ENCODE results near the gene RNF114.
"Not testable (repeated sequence)": the region's sequence is repeated elsewhere in the genome, so short reads cannot be mapped to it uniquely, and the experiment has no call there.

The RNF114 gene

GRCh38 chr20:49973981-49974380, 37.8 kb downstream of the RNF114 start:
- Histone ChIP-seq H3K27ac (ENCODE audit: low read depth, low read length) (no peak overlapping the region), H3K4me3 (ENCODE audit: low read depth, low read length) (no peak overlapping the region), H3K4me1 (ENCODE audit: control insufficient read depth, insufficient read depth, low read length) (peaks cover 6% of the 10 kb centered on the region; the same call in 1 of the 2 replicates), H3K9ac (ENCODE audit: low read depth, low read length) (no peak overlapping the region), H3K27me3 (ENCODE audit: control insufficient read depth, insufficient read depth, low read length) (no peaks in the 10 kb centered on the region), H3K9me3 (ENCODE audit: control insufficient read depth, insufficient read depth, low read length) (no peaks in the 10 kb centered on the region), H3K36me3 (ENCODE audit: control insufficient read depth, insufficient read depth, low read length) (no peaks in the 10 kb centered on the region)

- Histone ChIP-seq H3K4me1 (ENCODE audit: control insufficient read depth, insufficient read depth, low read length) (peaks cover 8% of the 10 kb centered on the region), H3K27me3 (ENCODE audit: control insufficient read depth, insufficient read depth, low read length) (peaks cover 8% of the 10 kb centered on the region), H3K4me3 (ENCODE audit: low read depth, low read length) (no peak overlapping the region), H3K9me3 (ENCODE audit: control insufficient read depth, insufficient read depth, low read length) (no peaks in the 10 kb centered on the region), H3K36me3 (ENCODE audit: control insufficient read depth, insufficient read depth, low read length) (no peaks in the 10 kb centered on the region), H3K27ac (ENCODE audit: low read depth, low read length) (peak overlapping the region; percentile 61), H3K9ac (ENCODE audit: low read depth, low read length) (no peak overlapping the region)
Measured at GRCh38 chr20:49976542-49976941, 40.3 kb downstream of the RNF114 start.

- H3K27ac ChIP-seq (ENCODE audit: low read depth, low read length); H3K9ac ChIP-seq (ENCODE audit: low read depth, low read length); H3K4me3 ChIP-seq (ENCODE audit: low read depth, low read length); H3K9me3 ChIP-seq (ENCODE audit: control insufficient read depth, insufficient read depth, low read length); H3K36me3 ChIP-seq (ENCODE audit: control insufficient read depth, insufficient read depth, low read length): not testable (repeated sequence)
- peaks cover 14% of the 10 kb centered on the region for H3K4me1 ChIP-seq (ENCODE audit: control insufficient read depth, insufficient read depth, low read length)
- peaks cover 16% of the 10 kb centered on the region for H3K27me3 ChIP-seq (ENCODE audit: control insufficient read depth, insufficient read depth, low read length)
Measured at GRCh38 chr20:49977740-49978139, 41.5 kb downstream of the RNF114 start.

- Histone ChIP-seq H3K9ac (ENCODE audit: low read depth, low read length) (no peak overlapping the region), H3K4me1 (ENCODE audit: control insufficient read depth, insufficient read depth, low read length) (peaks cover 14% of the 10 kb centered on the region), H3K4me3 (ENCODE audit: low read depth, low read length) (no peak overlapping the region), H3K9me3 (ENCODE audit: control insufficient read depth, insufficient read depth, low read length) (no peaks in the 10 kb centered on the region), H3K36me3 (ENCODE audit: control insufficient read depth, insufficient read depth, low read length) (no peaks in the 10 kb centered on the region), H3K27ac (ENCODE audit: low read depth, low read length) (no peak overlapping the region), H3K27me3 (ENCODE audit: control insufficient read depth, insufficient read depth, low read length) (peaks cover 16% of the 10 kb centered on the region)
Measured at GRCh38 chr20:49978685-49979029, 42.5 kb downstream of the RNF114 start.

- H3K27ac ChIP-seq (ENCODE audit: low read depth, low read length): no peak overlapping the region
- H3K27me3 ChIP-seq (ENCODE audit: control insufficient read depth, insufficient read depth, low read length): peaks cover 16% of the 10 kb centered on the region
- peaks cover 19% of the 10 kb centered on the region for H3K4me1 ChIP-seq (ENCODE audit: control insufficient read depth, insufficient read depth, low read length)
- H3K9ac ChIP-seq (ENCODE audit: low read depth, low read length): peak overlapping the region; percentile 87
- no peaks in the 10 kb centered on the region for H3K9me3 ChIP-seq (ENCODE audit: control insufficient read depth, insufficient read depth, low read length)
- H3K4me3 ChIP-seq (ENCODE audit: low read depth, low read length): peak overlapping the region; percentile 64
- H3K36me3 ChIP-seq (ENCODE audit: control insufficient read depth, insufficient read depth, low read length): peaks cover 2% of the 10 kb centered on the region; the same call in 1 of the 2 replicates
Measured at GRCh38 chr20:49979030-49979832, 43.0 kb downstream of the RNF114 start.

- Histone ChIP-seq H3K9ac (ENCODE audit: low read depth, low read length) (no peak overlapping the region), H3K4me1 (ENCODE audit: control insufficient read depth, insufficient read depth, low read length) (peaks cover 30% of the 10 kb centered on the region), H3K9me3 (ENCODE audit: control insufficient read depth, insufficient read depth, low read length) (no peaks in the 10 kb centered on the region), H3K36me3 (ENCODE audit: control insufficient read depth, insufficient read depth, low read length) (peaks cover 5% of the 10 kb centered on the region; the same call in 1 of the 2 replicates), H3K4me3 (ENCODE audit: low read depth, low read length) (no peak overlapping the region), H3K27me3 (ENCODE audit: control insufficient read depth, insufficient read depth, low read length) (peaks cover 16% of the 10 kb centered on the region), H3K27ac (ENCODE audit: low read depth, low read length) (no peak overlapping the region)
Measured at GRCh38 chr20:49980140-49981008, 44.2 kb downstream of the RNF114 start.

GRCh38 chr20:49981218-49982071, 45.2 kb downstream of the RNF114 start:
- Histone ChIP-seq H3K27me3 (ENCODE audit: control insufficient read depth, insufficient read depth, low read length) (peaks cover 16% of the 10 kb centered on the region), H3K4me3 (ENCODE audit: low read depth, low read length) (peak overlapping the region; percentile 48), H3K36me3 (ENCODE audit: control insufficient read depth, insufficient read depth, low read length) (peaks cover 5% of the 10 kb centered on the region; the same call in 1 of the 2 replicates), H3K9me3 (ENCODE audit: control insufficient read depth, insufficient read depth, low read length) (no peaks in the 10 kb centered on the region), H3K9ac (ENCODE audit: low read depth, low read length) (no peak overlapping the region), H3K27ac (ENCODE audit: low read depth, low read length) (no peak overlapping the region), H3K4me1 (ENCODE audit: control insufficient read depth, insufficient read depth, low read length) (peaks cover 38% of the 10 kb centered on the region)

GRCh38 chr20:49982072-49982345, 45.8 kb downstream of the RNF114 start:
- no peak overlapping the region for H3K9ac ChIP-seq (ENCODE audit: low read depth, low read length)
- H3K4me1 ChIP-seq (ENCODE audit: control insufficient read depth, insufficient read depth, low read length): peaks cover 44% of the 10 kb centered on the region
- H3K9me3 ChIP-seq (ENCODE audit: control insufficient read depth, insufficient read depth, low read length): no peaks in the 10 kb centered on the region
- peaks cover 16% of the 10 kb centered on the region for H3K27me3 ChIP-seq (ENCODE audit: control insufficient read depth, insufficient read depth, low read length)
- no peak overlapping the region for H3K27ac ChIP-seq (ENCODE audit: low read depth, low read length)
- H3K36me3 ChIP-seq (ENCODE audit: control insufficient read depth, insufficient read depth, low read length): peaks cover 5% of the 10 kb centered on the region; the same call in 1 of the 2 replicates
- peak overlapping the region; percentile 48 for H3K4me3 ChIP-seq (ENCODE audit: low read depth, low read length)

GRCh38 chr20:49982346-49983122, 46.3 kb downstream of the RNF114 start, which contains the start of gene SNAI1:
Gene SNAI1, plus strand, starts transcription at chr20:49982980. Its CDS starts 80 bp downstream, at chr20:49983060.
- Histone ChIP-seq H3K27me3 (ENCODE audit: control insufficient read depth, insufficient read depth, low read length) (peaks cover 16% of the 10 kb centered on the region), H3K4me1 (ENCODE audit: control insufficient read depth, insufficient read depth, low read length) (peaks cover 49% of the 10 kb centered on the region), H3K27ac (ENCODE audit: low read depth, low read length) (peak within 1 kb of the TSS; percentile 33), H3K36me3 (ENCODE audit: control insufficient read depth, insufficient read depth, low read length) (peaks cover 8% of the 10 kb centered on the region), H3K9ac (ENCODE audit: low read depth, low read length) (peak within 1 kb of the TSS; percentile 33; the same call in 1 of the 2 replicates), H3K4me3 (ENCODE audit: low read depth, low read length) (peak within 1 kb of the TSS; percentile 66), H3K9me3 (ENCODE audit: control insufficient read depth, insufficient read depth, low read length) (no peaks in the 10 kb centered on the region)

Data from HUES48 (cell line).